HFF-Myc (cell line): ENCODE results near the gene ABCB6.

Experiments used
- DNase-seq: peaks from one replicate; pipeline ENCODE4 v3.0.0-alpha.2; 2011; ENCODE audit warnings: low read depth; ENCODE audit errors: extremely low read depth
- H3K4me3 ChIP-seq: replicated peaks from 2 replicates; pipeline ENCODE4 v1.5.1; 2011; ENCODE audit warnings: low read depth, mild to moderate bottlenecking, control low read depth, low read length
- TF ChIP-seq, protein P1 (sequence below): IDR thresholded peaks from 2 replicates; pipeline ENCODE4 v1.5.1; 2012; ENCODE audit warnings: mild to moderate bottlenecking, low read depth, low read length, control low read depth; ENCODE audit errors: missing control alignments

ABCB6 gene

GRCh38 chr2:219199470-219200211, 19.1 kb downstream of the ABCB6 start:
- no peak for DNase-seq
- TF ChIP-seq, protein P1, sequence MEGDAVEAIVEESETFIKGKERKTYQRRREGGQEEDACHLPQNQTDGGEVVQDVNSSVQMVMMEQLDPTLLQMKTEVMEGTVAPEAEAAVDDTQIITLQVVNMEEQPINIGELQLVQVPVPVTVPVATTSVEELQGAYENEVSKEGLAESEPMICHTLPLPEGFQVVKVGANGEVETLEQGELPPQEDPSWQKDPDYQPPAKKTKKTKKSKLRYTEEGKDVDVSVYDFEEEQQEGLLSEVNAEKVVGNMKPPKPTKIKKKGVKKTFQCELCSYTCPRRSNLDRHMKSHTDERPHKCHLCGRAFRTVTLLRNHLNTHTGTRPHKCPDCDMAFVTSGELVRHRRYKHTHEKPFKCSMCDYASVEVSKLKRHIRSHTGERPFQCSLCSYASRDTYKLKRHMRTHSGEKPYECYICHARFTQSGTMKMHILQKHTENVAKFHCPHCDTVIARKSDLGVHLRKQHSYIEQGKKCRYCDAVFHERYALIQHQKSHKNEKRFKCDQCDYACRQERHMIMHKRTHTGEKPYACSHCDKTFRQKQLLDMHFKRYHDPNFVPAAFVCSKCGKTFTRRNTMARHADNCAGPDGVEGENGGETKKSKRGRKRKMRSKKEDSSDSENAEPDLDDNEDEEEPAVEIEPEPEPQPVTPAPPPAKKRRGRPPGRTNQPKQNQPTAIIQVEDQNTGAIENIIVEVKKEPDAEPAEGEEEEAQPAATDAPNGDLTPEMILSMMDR = no peak
- no peak overlapping the region for H3K4me3 ChIP-seq

DNA sequence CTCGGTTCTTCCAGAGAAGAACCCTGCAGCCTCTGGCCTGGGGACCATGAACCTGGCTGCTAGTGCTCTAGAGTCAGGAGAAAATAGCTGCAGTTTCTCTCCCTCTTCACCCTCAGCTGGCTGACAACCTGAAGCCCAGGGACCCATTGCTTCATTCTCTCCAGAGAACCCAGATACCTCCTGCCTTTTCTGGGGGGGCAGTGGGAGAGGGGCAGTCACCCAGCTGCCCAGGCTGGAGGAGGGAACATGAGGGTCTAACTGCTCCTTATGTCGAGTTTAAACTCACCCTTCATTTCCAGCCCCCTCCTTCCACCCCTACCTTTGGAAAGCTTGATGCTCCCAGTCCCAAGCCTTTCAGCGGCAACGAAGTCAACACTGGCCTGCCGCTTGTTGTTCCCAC, 19.8 kb downstream of the ABCB6 start:
- DNase-seq = no peak
- no peak overlapping the region for H3K4me3 ChIP-seq
- TF ChIP-seq, protein P1 = no peak

- TF ChIP-seq, protein P1 = no peak
- H3K4me3 ChIP-seq = no peak overlapping the region
- no peak for DNase-seq
These were observed 21.4 kb downstream of the ABCB6 start for GRCh38 chr2:219197388-219197787.

DNA sequence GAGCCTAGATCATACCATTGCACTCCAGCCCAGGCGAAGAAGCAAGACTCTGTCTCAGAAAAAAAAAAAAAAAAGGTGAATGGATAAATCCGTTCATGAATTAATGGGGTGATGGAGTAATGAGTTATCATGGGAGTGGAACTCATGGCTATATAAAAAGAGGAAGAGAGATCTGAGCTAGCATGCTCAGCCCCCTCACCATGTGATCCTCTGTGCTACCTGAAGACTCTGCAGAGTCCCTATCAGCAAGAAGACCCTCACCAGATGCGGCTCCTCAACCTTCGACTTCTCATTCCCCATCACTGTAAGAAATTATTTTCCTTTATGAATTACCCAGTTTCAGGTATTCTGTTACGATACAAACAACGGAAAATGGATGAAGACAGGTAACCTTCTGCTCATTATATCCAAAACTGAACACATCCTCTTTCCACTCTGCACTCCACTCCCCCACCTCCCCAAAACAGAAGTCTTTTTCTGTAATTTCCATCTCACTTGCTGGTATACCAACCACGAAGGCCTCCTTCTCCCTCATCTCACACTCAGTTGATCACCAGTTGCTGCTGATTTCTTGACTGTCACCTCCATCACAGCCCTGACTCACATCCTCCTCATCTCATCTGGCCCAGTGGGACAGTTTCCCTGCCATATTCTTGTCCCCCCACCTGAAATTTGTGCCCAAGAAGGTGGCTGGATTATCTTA, 31.9 kb downstream of the ABCB6 start:
- no peak for DNase-seq
- TF ChIP-seq, protein P1 = no peak
- H3K4me3 ChIP-seq = no peak overlapping the region

- DNase-seq = no peak
- H3K4me3 ChIP-seq = no peak overlapping the region
- TF ChIP-seq, protein P1 = no peak
These were observed 34.6 kb downstream of the ABCB6 start for GRCh38 chr2:219184121-219184520.

- H3K4me3 ChIP-seq = no peak overlapping the region
- DNase-seq = no peak
- TF ChIP-seq, protein P1 = no peak
These were observed 35.5 kb downstream of the ABCB6 start for GRCh38 chr2:219183151-219183772.
